Subcutaneous adipose tissue (tissue), 4 donors: Measurements from ENCODE around the gene GABBR2. TPM values are rescaled to one million over a fixed set of nuclear protein-coding genes. Genes with fewer than 3 reads are reported as not detected.

Experiments used
- CTCF ChIP-seq: fragments of 450-650 bp; IDR thresholded peaks from one replicate; pipeline ENCODE4 v1.5.1; 2016; ENCODE audit warnings: low read depth, mild to moderate bottlenecking, control low read depth, antibody characterized with exemption, moderate library complexity
- total RNA-seq, 4 donors: library from RNA; depleted of rRNA; stranded (reverse); fragments of >200 nt; gene quantifications; one replicate each; pipeline ENCODE4 v1.1.0, GENCODE V29; 2016

The GABBR2 gene
- total RNA-seq, 4 donors from 2014 or later, result not detected

- no peak for TF ChIP-seq CTCF
Measured at GRCh38 chr9:98378206-98378780, 330.4 kb downstream of the GABBR2 start.

GRCh38 chr9:98375138-98375726 is 333.5 kb downstream of the GABBR2 start:
- no peak for TF ChIP-seq CTCF

DNA sequence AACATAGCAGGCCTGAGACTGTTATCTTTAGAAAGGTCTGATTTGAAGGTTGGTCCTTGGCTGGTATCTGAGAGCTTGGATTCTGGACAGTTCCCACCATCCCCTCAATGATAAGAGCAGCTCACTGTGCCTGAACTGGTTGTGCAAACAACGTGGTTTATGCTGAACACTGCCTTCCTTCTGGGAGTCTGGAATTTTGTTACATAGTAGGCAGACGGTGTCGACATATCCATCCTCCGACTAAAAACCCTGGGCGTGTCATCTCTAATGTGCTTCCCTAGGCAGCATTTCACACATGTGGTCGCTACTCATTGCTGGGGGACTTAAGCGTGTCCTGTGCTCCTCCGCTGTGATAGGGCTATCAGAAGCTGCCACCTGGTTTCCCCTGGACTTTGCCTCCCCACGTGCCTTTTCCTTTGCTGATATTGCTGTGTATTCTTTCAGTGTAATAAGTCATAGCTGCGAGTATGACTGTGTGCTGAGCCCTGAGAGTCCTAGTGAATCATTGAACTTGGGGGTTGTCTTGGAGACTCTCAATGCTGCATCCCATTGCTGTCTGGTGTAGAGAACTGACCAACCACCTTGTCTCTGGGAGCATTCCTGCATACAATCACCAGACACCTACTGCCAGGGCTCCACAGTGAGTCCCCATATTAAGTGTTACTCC is 334.2 kb downstream of the GABBR2 start:
- no peak for TF ChIP-seq CTCF

DNA sequence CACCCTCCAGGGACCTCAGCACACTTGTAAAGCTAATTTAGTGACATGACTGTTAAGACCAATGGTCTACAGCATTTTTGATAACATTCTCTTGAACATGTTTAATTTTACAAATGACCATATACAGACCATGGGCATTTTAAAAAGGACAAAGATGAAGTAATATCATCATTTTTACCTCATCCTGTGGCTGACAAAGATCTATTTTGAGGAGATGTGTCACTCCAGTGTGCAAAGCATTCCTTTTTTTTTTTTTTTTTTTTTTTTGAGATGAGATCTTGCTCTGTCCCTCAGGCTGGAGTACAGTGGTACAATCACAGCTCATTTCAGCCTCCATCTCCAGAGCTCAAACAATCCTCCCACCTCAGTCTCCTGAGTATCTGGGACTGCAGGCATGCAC is 335.1 kb downstream of the GABBR2 start:
- TF ChIP-seq CTCF, result no peak

DNA sequence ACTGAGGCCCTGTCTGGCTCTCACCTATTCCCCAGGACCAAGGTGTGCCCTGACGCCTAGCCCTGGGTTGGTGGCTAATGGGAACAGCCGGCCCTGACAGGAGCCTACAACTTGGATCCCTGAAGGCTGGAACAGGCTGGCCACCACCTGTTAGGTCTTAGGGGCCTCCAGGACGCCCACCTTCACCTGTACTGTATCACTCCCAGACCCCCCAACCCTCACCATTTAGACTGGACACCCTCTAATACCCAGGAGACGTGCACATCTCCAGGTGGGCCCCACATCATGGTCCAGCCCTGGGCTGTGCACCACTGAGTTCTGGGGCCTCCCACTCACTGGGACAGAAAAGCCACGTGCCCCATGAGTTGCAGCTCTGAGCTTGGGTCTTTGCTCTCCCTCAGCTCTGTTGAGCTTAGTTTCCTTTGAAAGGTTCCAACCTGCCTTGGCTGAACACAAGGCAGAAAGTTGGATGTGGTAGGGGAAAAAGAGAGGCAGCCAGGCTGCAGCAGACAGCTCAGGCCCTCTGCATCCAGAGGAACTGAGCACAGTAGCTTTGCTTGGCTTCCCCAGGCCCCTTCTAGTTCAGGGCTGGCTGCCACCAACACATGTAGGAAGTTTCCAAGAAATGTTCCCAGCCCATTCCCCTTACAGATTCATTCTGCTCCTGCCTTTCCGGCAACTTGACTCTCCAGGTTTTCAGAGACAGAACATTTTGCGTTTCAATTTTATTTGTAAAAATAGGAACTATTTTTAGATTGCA is 336.5 kb downstream of the GABBR2 start:
- no peak for TF ChIP-seq CTCF

GRCh38 chr9:98370976-98371315 is 337.8 kb downstream of the GABBR2 start:
- no peak for TF ChIP-seq CTCF
